GM21529 (cell line): Measurements from ENCODE around the gene BTBD19.
"Not testable (repeated sequence)": the region's sequence is repeated elsewhere in the genome, so short reads cannot be mapped to it uniquely, and the experiment has no call there.

Experiments used
- ATAC-seq: cut with Tn5 transposase; IDR thresholded peaks from one replicate; pipeline ENCODE4 v1.9.1; 2021; ENCODE audit not compliant: unreplicated experiment

Gene BTBD19

DNA sequence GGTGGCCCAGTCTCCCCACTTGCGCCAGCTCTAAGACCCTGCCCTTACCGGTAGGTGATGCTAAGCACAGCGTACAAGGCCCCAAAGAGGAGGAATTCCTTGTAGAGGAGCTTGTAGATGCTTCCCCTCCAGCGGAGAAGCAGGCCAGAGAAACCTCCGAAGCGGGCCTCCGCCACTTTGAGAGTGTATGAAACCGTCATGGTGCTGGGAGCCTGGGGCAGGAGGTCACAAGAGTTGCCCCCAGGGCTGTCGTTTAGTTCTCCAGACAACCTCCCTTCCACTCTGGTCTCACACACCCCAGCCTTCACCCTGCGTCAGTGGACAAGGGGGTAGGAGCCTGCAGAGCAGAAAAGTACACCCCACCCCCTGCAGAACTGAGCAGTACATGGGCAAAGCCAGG, 20.8 kb upstream of the BTBD19 start:
- ATAC-seq, result no peak

DNA sequence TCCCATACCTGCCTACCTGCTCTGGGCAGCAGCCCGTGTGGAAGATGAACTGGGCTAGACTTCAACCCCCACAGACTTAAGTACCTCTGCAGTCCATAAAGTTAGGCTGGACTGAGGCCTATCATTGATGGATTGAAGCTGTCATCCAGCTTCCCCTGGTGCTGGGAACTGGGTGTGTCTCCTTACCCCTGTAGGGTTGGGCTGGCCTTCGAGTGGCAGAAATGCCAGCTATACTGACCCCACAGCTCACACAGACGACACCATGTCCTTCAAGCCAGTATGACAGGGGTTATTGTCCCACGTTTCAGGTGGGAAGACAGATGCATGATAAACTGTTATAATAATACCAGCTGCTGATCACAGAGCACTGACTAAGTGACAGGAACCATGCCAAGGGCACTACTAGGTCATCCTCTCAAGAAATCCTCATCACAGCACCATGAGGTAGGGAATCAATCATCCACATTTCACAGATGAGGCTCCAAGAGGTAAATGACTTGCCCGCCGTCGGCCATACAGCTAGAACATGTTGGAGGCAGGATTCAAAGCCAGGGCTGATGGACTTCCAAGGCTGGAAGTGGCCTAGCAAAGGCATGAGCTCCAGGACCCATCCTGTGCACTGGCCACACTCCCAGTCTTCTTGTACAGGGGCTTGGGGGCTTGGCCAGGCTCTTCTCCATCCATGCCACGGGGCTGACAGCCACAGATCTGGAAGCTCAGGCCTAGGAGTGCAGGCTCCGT, 20.0 kb upstream of the BTBD19 start, which contains the start of gene BEST4:
BEST4 (minus strand) TSS at position 51 of the 741 bp plus-strand sequence. CDS start 465 bp downstream, outside the sequence.
- ATAC-seq, result no peak

DNA sequence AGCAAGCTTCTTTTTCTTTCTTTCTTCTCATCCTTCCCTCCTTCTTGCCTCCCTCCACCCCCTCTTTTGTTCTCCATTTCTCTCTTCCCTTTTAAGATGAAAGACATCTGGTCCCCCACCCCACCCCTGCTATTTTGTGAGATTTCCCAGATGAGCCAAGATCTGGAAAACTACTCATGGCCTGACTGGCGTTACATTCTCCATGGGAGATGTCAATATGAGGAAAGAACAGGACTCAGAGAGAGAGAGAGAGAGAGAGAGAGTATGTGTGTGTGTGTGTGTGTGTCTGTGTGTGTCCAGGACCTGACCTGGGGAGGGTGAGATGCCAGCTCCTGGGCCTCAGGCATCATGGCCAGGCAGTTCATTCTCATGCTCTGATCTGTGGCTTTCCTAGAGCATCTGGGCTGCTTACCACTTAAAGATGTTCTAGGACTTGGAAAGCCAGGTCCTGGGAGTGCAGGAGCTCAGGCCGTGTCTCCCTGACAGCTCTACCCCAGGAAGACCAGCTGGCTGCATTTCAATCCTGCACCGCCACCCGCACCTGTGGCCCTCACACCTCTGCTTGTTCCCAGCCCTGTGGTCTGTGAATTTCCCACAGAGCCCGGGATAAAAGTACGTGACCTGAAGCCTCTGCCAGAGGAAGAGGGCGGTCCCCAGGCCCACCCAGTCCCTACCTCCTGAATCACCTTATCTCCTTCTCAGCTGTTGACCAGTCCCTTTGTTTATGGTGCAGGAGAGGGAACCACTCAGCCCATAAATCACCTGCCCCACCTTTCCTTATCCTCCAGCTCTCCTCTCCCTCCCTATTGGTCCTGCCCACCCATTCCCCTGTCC, 17.1 kb upstream of the BTBD19 start:
- no peak for ATAC-seq

DNA sequence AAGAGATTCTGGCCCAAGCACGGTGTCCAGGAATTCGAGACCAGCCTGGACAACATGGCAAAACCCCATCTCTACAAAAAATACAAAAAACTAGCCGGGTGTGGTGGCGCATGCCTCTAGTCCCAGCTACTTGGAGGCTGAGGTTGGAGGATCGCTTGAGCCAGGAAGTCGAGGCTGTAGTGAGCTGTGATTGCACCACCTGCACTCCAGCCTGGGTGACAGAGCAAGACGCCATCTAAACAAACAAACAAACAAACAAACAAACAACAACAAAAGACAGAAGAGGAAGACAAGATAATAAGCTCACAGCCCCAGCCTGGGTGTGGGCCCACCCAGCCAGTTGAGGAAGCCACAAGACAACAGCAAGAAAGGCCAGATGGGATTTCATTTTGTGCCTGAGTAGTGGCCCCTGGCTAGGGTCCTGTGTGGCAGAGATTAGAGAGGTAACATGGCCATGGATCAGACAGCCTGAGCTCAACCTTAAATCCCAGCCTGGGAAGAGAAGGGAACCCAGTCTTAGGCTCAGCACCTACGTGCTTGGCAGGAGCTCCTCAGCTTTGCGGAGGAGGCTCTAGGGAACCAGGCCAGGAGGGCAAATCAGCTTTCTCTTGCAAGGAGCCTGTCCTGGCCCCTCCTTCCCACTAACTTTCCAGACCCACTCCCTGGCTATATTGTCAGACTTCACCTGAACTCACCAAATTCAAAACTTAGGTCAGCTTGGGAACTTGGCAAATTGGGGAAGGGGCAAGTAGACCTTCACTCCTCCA, 15.4 kb upstream of the BTBD19 start:
- no peak for ATAC-seq

DNA sequence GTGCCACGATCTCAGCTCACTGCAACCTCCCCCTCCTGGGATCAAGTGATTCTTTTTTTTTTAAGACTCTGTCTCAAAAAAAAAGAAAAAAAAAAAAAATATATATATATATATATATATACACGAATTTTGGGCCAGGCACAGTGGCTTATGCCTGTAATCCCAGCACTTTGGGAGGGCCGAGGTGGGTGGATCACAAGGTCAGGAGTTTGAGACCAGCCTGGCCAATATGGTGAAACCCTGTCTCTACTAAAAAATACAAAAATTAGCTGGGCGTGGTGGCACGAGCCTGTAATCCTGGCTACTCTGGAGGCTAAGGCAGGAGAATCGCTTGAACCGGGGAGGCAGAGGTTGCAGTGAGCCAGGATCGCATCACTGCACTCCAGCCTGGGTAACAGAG, 10.4 kb upstream of the BTBD19 start:
- ATAC-seq, result not testable (repeated sequence)

DNA sequence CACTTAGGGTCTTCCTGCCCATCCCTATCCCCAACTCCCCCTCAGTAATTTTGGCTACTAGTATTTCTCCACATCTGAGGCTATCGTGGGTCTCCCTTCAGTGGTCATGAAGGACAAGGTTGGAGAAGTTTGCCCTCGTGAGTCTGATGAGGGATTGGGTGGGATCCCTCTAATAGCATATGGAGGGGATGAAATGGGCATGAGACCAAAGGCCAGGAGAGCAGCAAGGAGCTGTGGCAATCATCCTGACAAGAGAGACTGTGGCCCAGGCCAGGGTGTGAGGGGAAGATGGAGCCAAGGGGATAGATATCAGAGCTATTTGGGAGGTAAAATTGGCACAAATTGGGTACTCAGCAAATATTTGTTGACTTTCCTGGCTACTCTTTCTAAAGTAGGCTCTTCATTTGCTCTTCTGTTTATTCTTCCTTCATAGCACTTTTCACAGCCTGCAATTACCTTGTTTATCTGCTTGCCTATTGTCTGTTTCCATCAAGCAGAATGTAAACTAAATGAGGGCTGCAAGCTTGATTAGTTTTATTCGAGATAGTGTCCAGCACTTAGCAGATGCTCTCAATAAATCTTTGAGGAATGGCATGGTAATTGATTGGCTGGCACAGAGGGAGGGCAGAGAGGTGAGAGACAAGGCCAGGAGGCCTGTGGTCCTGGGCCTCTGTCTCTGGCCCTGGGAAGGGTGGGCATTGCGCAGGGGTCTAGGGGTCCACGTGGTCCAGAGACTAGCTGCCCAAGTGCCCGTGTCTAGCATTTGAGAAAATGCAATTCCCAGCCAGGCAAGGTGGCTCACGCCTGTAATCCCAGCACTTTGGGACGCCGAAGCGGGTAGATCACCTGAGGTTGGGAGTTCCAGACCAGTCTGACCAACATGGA, 9.6 kb upstream of the BTBD19 start:
- no peak for ATAC-seq

DNA sequence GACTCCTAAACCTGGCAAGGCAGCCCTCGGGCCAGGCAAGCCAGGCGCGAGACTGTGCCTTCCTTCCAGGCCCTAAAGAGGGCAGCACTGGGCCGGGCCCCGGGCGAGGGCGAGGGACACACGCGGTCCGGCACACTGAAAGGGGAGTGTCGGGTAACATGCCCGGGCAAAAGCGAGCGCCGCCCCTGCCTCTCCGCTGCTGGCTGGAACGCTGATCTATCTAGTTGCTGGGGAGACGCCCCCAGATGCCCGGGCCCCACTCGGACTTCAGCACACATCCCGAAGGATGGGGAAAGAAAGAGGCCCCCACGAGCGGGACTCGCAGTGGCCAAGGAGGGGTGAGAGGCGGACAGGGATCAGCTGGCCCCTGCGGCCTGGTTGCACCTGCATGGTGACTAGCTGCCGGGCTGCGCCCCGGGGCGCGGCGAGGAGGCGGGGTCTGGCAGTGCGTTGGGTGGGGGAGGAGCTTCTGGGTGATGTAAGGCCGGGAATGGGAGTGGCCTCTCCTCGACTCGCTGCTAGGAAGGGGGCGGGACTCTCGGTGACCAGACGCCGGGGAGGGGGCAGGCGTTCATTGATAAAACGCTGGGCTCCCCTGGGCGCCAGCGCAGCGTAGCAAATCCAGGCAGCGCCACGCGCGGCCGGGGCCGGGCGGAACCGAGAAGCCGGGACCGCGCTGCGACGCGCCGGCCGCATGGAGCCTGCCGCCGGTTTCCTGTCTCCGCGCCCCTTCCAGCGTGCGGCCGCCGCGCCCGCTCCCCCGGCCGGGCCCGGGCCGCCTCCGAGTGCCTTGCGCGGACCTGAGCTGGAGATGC, 8.3 kb upstream of the BTBD19 start, which contains the start of gene PLK3:
PLK3 (plus strand) TSS at position 608 of the 815 bp plus-strand sequence; CDS start at position 695, 87 bp downstream.
- ATAC-seq, result peak; percentile 80

DNA sequence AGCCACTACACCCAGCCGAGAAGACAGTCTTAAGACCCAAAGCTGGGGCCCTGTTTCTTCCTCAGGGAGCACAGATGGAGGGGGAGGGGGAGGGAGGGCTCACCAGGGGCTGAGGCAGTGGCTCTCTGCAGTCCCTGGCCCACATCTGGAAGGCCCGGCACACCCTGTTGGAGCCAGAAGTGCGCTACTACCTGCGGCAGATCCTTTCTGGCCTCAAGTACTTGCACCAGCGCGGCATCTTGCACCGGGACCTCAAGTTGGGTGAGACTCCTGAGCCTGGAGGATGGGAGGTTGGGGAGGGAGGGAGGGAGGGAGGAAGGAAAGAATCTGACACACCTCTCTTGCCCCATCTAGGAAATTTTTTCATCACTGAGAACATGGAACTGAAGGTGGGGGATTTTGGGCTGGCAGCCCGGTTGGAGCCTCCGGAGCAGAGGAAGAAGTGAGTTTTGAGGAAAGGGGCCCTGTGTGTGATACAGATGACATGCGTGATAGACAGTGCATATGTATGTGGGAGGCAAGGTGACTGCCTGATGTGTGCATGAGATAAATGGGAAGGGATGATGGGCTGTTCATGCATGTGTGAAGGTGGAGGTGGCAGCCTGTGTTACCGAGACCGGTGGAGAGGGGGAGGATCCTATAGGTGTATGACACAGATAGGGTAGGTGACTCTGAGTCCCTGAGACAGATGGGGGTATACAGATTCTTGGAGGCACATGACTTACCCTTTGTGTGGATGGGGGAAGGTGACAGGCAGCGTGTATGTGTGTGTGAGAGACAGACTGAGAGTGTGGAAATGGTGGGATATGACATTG, 6.6 kb upstream of the BTBD19 start:
- ATAC-seq, result no peak

DNA sequence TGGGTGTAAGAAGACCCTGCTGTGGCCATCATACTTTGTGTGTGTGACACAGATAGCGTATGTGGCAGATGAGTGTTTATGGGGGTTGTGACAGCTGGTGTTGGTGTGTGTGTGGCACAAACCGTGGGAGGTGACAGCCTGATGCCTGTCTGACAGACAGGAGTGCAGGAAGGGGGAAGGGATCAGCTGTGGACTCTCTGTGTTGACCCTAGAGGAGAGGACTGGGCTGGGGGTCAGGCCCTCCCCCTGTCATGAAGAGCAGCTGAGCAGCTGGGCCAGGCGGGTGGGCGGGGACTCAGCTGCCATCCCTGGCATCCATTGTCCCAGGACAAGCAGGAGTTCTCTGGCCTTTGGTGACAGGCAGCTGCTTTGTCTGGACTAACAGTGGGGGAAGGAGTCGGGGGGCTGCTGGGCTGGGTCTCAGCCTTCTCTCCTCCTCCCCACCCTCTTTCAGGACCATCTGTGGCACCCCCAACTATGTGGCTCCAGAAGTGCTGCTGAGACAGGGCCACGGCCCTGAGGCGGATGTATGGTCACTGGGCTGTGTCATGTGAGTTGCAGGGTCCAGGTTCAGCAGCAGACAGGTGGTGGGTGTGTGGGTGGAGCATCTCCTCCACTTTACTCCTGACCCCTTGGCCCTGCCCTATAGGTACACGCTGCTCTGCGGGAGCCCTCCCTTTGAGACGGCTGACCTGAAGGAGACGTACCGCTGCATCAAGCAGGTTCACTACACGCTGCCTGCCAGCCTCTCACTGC, 5.8 kb upstream of the BTBD19 start:
- ATAC-seq, result no peak

DNA sequence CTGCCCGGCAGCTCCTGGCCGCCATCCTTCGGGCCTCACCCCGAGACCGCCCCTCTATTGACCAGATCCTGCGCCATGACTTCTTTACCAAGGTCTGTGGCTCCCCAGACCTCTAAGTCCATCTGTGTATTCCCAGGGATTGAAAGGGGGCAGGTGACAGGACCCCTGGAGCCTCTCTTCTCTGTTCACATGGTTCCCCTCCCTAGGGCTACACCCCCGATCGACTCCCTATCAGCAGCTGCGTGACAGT, 5.3 kb upstream of the BTBD19 start:
- no peak for ATAC-seq

DNA sequence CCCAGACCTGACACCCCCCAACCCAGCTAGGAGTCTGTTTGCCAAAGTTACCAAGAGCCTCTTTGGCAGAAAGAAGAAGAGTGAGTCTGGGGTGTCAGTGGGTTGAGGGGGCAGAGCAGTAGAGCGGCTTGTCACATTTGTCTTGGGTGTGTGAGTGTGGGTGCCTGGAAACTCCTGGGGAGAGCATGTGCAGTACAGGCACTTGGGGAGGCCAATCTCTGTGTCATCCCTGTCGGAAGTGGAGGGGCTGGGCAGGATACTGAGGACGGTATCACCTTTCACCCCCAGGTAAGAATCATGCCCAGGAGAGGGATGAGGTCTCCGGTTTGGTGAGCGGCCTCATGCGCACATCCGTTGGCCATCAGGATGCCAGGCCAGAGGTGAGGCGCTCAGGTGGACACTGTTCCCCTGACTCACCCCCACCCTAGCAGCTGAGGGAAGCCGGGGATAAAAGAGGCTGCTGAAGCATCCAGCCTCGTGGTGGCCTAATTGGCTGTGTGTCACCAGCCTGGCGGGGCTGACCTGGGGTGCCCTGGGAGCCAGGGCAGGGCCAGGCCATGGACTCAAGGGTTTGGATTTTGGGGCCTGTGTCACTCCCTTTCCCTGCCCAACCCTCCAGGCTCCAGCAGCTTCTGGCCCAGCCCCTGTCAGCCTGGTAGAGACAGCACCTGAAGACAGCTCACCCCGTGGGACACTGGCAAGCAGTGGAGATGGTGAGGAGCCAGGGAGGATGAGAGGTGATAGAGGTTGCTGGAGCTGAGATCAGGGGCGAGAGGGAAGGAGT, 4.8 kb upstream of the BTBD19 start:
- no peak for ATAC-seq

DNA sequence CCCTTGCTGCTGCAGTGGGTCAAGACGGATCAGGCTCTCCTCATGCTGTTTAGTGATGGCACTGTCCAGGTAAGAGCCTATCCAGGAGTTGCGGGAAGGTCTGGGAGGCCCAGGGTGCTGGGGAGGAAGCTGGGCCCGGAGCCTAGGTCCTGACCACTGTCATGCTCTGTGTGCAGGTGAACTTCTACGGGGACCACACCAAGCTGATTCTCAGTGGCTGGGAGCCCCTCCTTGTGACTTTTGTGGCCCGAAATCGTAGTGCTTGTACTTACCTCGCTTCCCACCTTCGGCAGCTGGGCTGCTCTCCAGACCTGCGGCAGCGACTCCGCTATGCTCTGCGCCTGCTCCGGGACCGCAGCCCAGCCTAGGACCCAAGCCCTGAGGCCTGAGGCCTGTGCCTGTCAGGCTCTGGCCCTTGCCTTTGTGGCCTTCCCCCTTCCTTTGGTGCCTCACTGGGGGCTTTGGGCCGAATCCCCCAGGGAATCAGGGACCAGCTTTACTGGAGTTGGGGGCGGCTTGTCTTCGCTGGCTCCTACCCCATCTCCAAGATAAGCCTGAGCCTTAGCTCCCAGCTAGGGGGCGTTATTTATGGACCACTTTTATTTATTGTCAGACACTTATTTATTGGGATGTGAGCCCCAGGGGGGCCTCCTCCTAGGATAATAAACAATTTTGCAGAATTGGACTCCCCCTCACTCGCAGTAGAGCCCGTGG, 2.9 kb upstream of the BTBD19 start:
- ATAC-seq, result no peak

DNA sequence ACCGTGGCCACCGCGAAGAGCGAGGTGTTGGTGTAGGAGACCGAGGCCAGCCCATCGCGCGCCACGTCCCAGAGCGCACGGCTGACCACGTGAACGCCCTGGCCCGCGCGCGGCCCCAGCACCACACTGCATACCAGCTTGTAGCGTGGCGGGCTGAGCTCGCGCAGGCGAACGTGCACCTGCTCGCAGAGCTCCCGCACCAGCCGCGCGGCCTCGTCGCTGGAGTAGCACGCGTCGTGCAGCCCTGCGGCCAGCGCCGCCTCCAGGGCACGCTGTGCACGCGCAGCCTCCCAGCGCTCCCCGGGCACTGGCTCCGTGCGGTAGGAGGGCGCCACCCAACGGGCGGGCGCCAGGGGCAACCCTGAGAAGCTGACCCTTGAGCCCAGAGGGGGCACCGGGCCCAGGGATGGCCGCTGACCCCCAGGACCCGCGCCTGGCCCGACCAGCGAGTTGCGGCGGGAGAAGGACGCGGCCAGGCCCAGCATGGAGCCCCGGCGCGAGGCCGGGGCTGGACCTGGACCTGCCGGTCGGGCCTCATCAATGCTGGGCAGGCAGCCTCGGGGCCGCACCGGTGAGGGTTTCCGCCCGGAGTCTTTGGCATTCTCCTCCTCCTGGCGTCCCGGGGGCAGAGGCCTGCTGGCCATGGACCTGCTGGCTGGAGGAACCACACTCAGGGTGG, 2.2 kb upstream of the BTBD19 start:
- no peak for ATAC-seq

DNA sequence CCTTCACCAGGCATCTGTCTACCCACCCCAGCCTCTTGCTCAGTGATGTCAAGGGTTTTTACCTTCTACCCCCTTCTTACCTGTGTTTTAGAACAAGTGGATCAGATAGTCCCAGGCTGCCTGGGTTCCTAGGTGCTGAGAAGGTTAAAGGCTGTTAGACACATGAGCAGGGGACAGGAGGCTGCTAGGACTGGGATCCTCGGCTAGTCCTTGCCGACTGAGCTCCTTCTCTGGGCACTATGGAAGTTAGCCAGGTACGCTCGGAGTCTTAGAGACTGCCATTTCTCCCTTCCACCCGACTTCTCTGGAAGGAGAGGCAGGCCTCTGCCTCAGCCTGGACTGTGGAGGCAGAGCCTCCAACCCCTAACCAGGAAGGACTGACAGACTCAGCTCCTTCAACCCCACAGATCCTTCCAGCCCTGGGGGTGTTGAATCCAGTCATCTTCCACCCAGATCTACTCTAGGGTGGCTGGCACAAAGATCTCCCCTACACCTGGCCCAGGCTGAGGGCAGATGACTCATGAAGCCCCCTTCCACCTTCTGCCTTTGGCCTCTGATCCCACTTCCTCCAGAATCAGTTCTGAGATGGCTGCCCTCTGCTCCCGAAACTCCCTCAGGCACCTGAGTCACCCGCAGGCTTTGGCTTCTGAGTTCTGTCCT, 1.5 kb upstream of the BTBD19 start, which contains the start of gene DYNLT4:
DYNLT4 (minus strand) TSS at position 648 of the 660 bp plus-strand sequence. CDS start 683 bp downstream, outside the sequence.
- no peak for ATAC-seq

DNA sequence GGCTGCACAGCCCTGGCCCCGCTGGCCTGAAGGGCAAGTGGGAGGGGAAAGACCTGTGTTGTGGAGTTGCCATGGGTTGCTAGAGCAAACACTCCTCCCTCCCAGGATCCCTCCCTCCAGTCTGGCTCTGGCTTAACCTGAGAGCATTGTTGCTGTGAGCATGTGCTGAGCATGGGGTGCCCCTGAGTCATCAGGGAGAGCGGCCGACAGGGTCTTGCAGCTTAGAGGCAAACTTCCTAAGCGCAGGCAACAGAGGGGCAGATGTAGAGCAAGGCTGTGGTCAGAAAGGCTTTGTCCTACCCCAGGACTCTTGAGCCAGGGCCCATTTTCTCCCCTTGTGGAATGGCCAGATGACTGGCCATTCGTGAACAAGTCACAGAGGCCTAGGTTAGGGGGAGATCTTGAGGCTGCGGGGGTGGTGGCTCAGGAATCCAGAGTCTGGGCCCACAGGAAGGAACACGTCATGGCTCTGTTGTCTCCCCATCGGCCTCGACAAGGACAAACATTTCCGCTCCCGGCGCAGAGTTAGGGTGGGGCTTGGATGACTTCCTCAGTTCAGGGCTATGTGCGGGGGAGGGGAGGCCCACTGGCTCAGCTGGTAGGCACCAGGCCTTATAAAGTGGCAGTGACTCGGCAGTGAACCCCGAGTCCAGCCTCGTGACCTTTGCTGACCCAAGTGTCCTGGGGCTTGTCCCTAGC, 810 bp upstream of the BTBD19 start:
- ATAC-seq, result peak; percentile 34
